GM12892 (cell line): ENCODE data around the gene PPP2R5B.

Experiments
- DNase-seq: peaks from one replicate; pipeline ENCODE4 v3.0.0; 2011; ENCODE audit not compliant: insufficient read length
- FAIRE-seq: peaks from 2 replicates; lab custom pipeline; 2011; peaks lifted over from hg19 to GRCh38; lab: Jason Lieb, UNC
- POLR2A ChIP-seq: IDR thresholded peaks from 2 replicates; pipeline ENCODE4 v1.6.1; 2011; ENCODE audit warnings: low read depth, low read length, control low read depth
- POLR2AphosphoS5 ChIP-seq: IDR thresholded peaks from 2 replicates; pipeline ENCODE4 v1.6.1; 2011; ENCODE audit warnings: low read depth, low read length, control low read depth
- TAF1 ChIP-seq: IDR thresholded peaks from 2 replicates; pipeline ENCODE4 v1.6.1; 2011; ENCODE audit warnings: low read depth, mild to moderate bottlenecking, control low read depth, low read length, borderline replicate concordance

The PPP2R5B gene

GRCh38 chr11:64935359-64936081, 11.0 kb downstream of the PPP2R5B start, which contains the start of gene GPHA2:
TSS of gene GPHA2 (minus strand) at chr11:64935893. CDS start at chr11:64935460, 433 bp downstream.
- TF ChIP-seq POLR2AphosphoS5 (no peak), TAF1 (no peak), POLR2A (no peak)
- FAIRE-seq = no peak
- no peak for DNase-seq

- TF ChIP-seq TAF1 (no peak), POLR2AphosphoS5 (no peak), POLR2A (no peak)
- no peak for FAIRE-seq
- DNase-seq = no peak
Observed at GRCh38 chr11:64936539-64936938, 12.1 kb downstream of the PPP2R5B start.

- DNase-seq (no peak), FAIRE-seq (no peak)
- TF ChIP-seq POLR2AphosphoS5 (no peak), TAF1 (no peak), POLR2A (no peak)
Observed at GRCh38 chr11:64947208-64947814, 22.8 kb downstream of the PPP2R5B start.

- no peak for TF ChIP-seq TAF1
- TF ChIP-seq POLR2A = no peak
- TF ChIP-seq POLR2AphosphoS5 = no peak
- FAIRE-seq (no peak), DNase-seq (no peak)
Observed at GRCh38 chr11:64951529-64951928, 27.0 kb downstream of the PPP2R5B start.

GRCh38 chr11:64954201-64954600, 29.7 kb downstream of the PPP2R5B start:
- TF ChIP-seq POLR2AphosphoS5 = no peak
- no peak for TF ChIP-seq TAF1
- TF ChIP-seq POLR2A = no peak
- no peak for DNase-seq
- FAIRE-seq = no peak

- TF ChIP-seq TAF1 (no peak), POLR2AphosphoS5 (no peak), POLR2A (no peak)
- FAIRE-seq (no peak), DNase-seq (no peak)
Observed at GRCh38 chr11:64959498-64959897, 35.0 kb downstream of the PPP2R5B start.

- no peak for TF ChIP-seq TAF1
- no peak for TF ChIP-seq POLR2AphosphoS5
- no peak for TF ChIP-seq POLR2A
- no peak for FAIRE-seq
- no peak for DNase-seq
Observed at GRCh38 chr11:64960719-64961118, 36.2 kb downstream of the PPP2R5B start.

GRCh38 chr11:64963072-64963631, 38.7 kb downstream of the PPP2R5B start:
- DNase-seq (no peak), FAIRE-seq (no peak)
- TF ChIP-seq TAF1 = no peak
- no peak for TF ChIP-seq POLR2AphosphoS5
- no peak for TF ChIP-seq POLR2A

- DNase-seq (no peak), FAIRE-seq (no peak)
- TF ChIP-seq POLR2A (no peak), TAF1 (no peak), POLR2AphosphoS5 (no peak)
Observed at GRCh38 chr11:64967375-64967774, 42.9 kb downstream of the PPP2R5B start.

GRCh38 chr11:64969209-64969608, 44.7 kb downstream of the PPP2R5B start:
- FAIRE-seq = no peak
- no peak for DNase-seq
- TF ChIP-seq POLR2AphosphoS5 (no peak), TAF1 (no peak), POLR2A (no peak)

GRCh38 chr11:64970731-64971151, 46.3 kb downstream of the PPP2R5B start:
- DNase-seq (no peak), FAIRE-seq (no peak)
- TF ChIP-seq POLR2AphosphoS5 (no peak), POLR2A (no peak), TAF1 (no peak)
